Measurements from ENCODE around the gene MASP1. TPM values are rescaled to one million over a fixed set of nuclear protein-coding genes. Genes with fewer than 3 reads are reported as not detected.

MASP1 gene
- total RNA-seq, 1 experiment from 2014 or later, result not detected

DNA sequence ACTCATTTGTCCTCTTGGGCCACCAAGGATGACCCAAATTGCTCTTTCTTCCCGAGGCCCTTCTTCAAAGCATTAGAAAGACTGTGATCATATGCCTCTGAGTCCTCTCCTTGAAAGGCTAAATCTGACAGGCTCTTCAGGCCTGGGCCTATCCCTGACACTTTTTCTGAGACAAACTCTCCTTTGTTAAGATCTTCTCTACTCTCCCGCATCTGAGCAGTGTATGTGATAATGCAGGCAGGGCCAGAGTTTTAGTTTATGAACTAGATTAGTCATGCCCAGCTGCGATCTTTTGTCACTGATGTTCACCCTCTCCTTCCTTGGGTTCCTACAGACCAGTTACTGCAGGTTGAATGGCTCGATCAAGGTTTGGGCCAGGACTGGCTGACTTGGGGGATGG, 39.2 kb downstream of the MASP1 start:
- Histone ChIP-seq H3K4me1 (ENCODE audit: control insufficient read depth in 1 of 2, insufficient read depth in 2 of 2, low read length in 2 of 2) (no peaks in the 10 kb centered on the region), H4K20me1 (ENCODE audit: insufficient read depth) (no peaks in the 10 kb centered on the region), H3K9me3 (ENCODE audit: control insufficient read depth in 1 of 2, insufficient read depth in 1 of 2, low read depth in 1 of 2, low read length in 2 of 2) (no peaks in the 10 kb centered on the region), H3K9me2 (ENCODE audit: insufficient read depth) (no peaks in the 10 kb centered on the region), H3K36me3 (ENCODE audit: control insufficient read depth in 1 of 2, insufficient read depth in 2 of 2, low read length in 2 of 2) (no peaks in the 10 kb centered on the region), H3K4me2 (ENCODE audit: low read length) (no peak overlapping the region), H3K4me3 (replicated peaks in 1 of 2; ENCODE audit: low read depth in 1 of 2, low read length in 2 of 2) (no peak overlapping the region), H2AFZ (ENCODE audit: low read depth, low read length, poor library complexity, severe bottlenecking) (no peak overlapping the region), H3K27me3 (ENCODE audit: insufficient read depth, low read length) (no peaks in the 10 kb centered on the region), H3K9ac (ENCODE audit: low read length) (no peak overlapping the region), H3K27ac (ENCODE audit: low read depth, low read length) (no peak overlapping the region), H3K79me2 (ENCODE audit: insufficient read depth, low read length) (no peaks in the 10 kb centered on the region)
- no TSS peak for BruUV-seq (replicated peaks)
- intact Hi-C loops (cut with micrococcal nuclease), result no loop called here
- ChIA-PET RAD21 (ENCODE audit: low non-redundant PET in 1 of 2, low total read pairs in 2 of 2, uncharacterized antibody in 2 of 2, unreplicated experiment in 2 of 2) (no interaction called here), CTCF (no interaction called here), POLR2A (no interaction called here)
- ATAC-seq (no peak), DNase-seq (ENCODE audit: low read depth, low spot score) (no peak)
- TF ChIP-seq ZFX (IDR thresholded peaks at IDR 0.05), result no peak
- no peak for TF ChIP-seq POLR2AphosphoS5 (IDR thresholded peaks at IDR 0.05; ENCODE audit: low read depth, low read length)
- TF ChIP-seq SRF (IDR thresholded peaks at IDR 0.05; ENCODE audit: low read depth), result no peak
- no peak for TF ChIP-seq POLR2A (IDR thresholded peaks at IDR 0.05; ENCODE audit: borderline replicate concordance, extremely low read depth, insufficient read depth, insufficient read length)
- TF ChIP-seq CEBPB (IDR thresholded peaks at IDR 0.05; ENCODE audit: low read depth), result no peak
- no peak for TF ChIP-seq EGR1 (IDR thresholded peaks at IDR 0.05; ENCODE audit: low read depth)
- no peak for TF ChIP-seq SP1 (IDR thresholded peaks at IDR 0.05; ENCODE audit: low read depth)
- TF ChIP-seq RAD21 (IDR thresholded peaks at IDR 0.05; ENCODE audit: low read depth), result no peak

- ChIA-PET POLR2A (no interaction called here), CTCF (no interaction called here)
- ATAC-seq, result no peak
These were observed 39.9 kb downstream of the MASP1 start for GRCh38 chr3:187251599-187251998.

More at GRCh38 chr3:187251599-187251998, 39.9 kb downstream of the MASP1 start:
- no peak for DNase-seq (ENCODE audit: low read depth, low spot score)
- H3K4me2 ChIP-seq (ENCODE audit: low read length), result no peak overlapping the region
- H3K4me3 ChIP-seq (replicated peaks in 1 of 2; ENCODE audit: low read depth in 1 of 2, low read length in 2 of 2), result no peak overlapping the region
- no peak overlapping the region for H3K27ac ChIP-seq (ENCODE audit: low read depth, low read length)
- no peak overlapping the region for H2AFZ ChIP-seq (ENCODE audit: low read depth, low read length, poor library complexity, severe bottlenecking)
- no peaks in the 10 kb centered on the region for H3K9me3 ChIP-seq (ENCODE audit: control insufficient read depth in 1 of 2, insufficient read depth in 1 of 2, low read depth in 1 of 2, low read length in 2 of 2)
- TF ChIP-seq, protein P1, sequence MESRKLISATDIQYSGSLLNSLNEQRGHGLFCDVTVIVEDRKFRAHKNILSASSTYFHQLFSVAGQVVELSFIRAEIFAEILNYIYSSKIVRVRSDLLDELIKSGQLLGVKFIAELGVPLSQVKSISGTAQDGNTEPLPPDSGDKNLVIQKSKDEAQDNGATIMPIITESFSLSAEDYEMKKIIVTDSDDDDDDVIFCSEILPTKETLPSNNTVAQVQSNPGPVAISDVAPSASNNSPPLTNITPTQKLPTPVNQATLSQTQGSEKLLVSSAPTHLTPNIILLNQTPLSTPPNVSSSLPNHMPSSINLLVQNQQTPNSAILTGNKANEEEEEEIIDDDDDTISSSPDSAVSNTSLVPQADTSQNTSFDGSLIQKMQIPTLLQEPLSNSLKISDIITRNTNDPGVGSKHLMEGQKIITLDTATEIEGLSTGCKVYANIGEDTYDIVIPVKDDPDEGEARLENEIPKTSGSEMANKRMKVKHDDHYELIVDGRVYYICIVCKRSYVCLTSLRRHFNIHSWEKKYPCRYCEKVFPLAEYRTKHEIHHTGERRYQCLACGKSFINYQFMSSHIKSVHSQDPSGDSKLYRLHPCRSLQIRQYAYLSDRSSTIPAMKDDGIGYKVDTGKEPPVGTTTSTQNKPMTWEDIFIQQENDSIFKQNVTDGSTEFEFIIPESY (IDR thresholded peaks at IDR 0.05; ENCODE audit: extremely low read depth, insufficient replicate concordance, low read length), result no peak
- no peak for TF ChIP-seq POLR2AphosphoS5 (IDR thresholded peaks at IDR 0.05; ENCODE audit: low read depth, low read length)
- no peak for TF ChIP-seq SRF (IDR thresholded peaks at IDR 0.05; ENCODE audit: low read depth)
- TF ChIP-seq RAD21 (IDR thresholded peaks at IDR 0.05; ENCODE audit: low read depth), result no peak
- TF ChIP-seq, protein P2, sequence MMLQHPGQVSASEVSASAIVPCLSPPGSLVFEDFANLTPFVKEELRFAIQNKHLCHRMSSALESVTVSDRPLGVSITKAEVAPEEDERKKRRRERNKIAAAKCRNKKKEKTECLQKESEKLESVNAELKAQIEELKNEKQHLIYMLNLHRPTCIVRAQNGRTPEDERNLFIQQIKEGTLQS (IDR thresholded peaks at IDR 0.05), result no peak
- no peak for TF ChIP-seq SIN3A (IDR thresholded peaks at IDR 0.05; ENCODE audit: low read depth)
- TF ChIP-seq SP1 (IDR thresholded peaks at IDR 0.05; ENCODE audit: low read depth), result no peak
- no peak for TF ChIP-seq CEBPB (IDR thresholded peaks at IDR 0.05; ENCODE audit: low read depth)
- no peak for TF ChIP-seq ZNF274 (IDR thresholded peaks at IDR 0.05; ENCODE audit: low read depth, low read length)
- TF ChIP-seq YY1 (IDR thresholded peaks at IDR 0.05; ENCODE audit: extremely low read depth, insufficient replicate concordance, low read depth, low read length), result no peak
- TF ChIP-seq EZH2phosphoT487 (IDR thresholded peaks at IDR 0.05; ENCODE audit: borderline replicate concordance), result no peak
- TF ChIP-seq CBX3 (IDR thresholded peaks at IDR 0.05; ENCODE audit: low read depth), result no peak
- no peaks in the 10 kb centered on the region for H3K27me3 ChIP-seq (ENCODE audit: insufficient read depth, low read length)
- H3K4me1 ChIP-seq (ENCODE audit: control insufficient read depth in 1 of 2, insufficient read depth in 2 of 2, low read length in 2 of 2), result no peaks in the 10 kb centered on the region
- RAD21 ChIA-PET (ENCODE audit: low non-redundant PET in 1 of 2, low total read pairs in 2 of 2, uncharacterized antibody in 2 of 2, unreplicated experiment in 2 of 2), result no interaction called here
- intact Hi-C loops (cut with micrococcal nuclease), result no loop called here
- no peaks in the 10 kb centered on the region for H3K36me3 ChIP-seq (ENCODE audit: control insufficient read depth in 1 of 2, insufficient read depth in 2 of 2, low read length in 2 of 2)
- no peak overlapping the region for H3K9ac ChIP-seq (ENCODE audit: low read length)
- BruUV-seq (replicated peaks), result no TSS peak
- no peaks in the 10 kb centered on the region for H3K9me2 ChIP-seq (ENCODE audit: insufficient read depth)
- H3K79me2 ChIP-seq (ENCODE audit: insufficient read depth, low read length), result no peaks in the 10 kb centered on the region
- H4K20me1 ChIP-seq (ENCODE audit: insufficient read depth), result no peaks in the 10 kb centered on the region
